ENCODE measurements around the gene HNRNPCL2.
"Not testable (repeated sequence)": the region's sequence is repeated elsewhere in the genome, so short reads cannot be mapped to it uniquely, and the experiment has no call there.

HNRNPCL2 gene

DNA sequence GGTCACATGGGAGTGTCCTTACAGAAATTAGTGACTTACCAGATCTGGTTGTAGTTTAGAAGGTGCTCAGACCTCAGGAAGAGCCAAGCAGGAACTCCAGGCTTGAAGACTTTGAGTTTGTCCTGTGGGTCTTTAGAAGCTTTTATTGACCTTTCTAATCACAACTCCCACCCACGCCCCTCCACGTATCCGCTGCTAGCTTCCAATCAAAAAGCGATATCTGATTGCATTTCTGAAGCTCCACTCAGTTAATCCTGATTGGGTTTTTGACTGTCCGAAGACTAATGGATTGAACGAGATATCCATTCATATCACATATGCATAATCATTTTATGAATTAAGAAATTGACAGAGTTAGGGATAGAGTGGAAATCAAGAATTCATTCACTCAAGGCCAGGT, at the start of gene HNRNPCL2:
Gene HNRNPCL2, minus strand, starts transcription at position 101 of the 400 bp plus-strand sequence. CDS start 454 bp downstream, outside the sequence.
- DNase-seq (ENCODE audit: low read depth), result not testable (repeated sequence)

DNA sequence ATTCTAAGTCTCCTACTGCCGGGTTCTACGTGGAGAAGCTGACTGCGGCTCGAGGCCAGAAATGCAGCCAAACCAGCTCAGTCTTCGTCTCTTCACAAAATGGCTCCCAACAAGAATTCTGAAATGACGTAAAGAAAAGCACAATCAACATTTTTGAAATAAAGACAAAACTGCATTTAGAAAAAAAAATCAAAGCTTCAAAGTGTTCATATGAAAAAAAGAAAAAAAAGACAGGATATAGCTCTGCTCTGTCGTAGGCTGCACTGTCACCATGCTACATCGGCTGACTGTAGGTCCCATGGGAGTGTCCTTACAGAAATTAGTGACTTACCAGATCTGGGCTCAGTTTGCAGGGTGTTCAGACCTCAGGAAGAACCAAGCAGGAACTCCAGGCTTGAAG, 48.9 kb upstream of the HNRNPCL2 start, which contains the start of gene HNRNPCL4:
Gene HNRNPCL4, minus strand, starts transcription at position 101 of the 400 bp plus-strand sequence. CDS start 164 bp downstream, outside the sequence.
- DNase-seq (ENCODE audit: low read depth), result not testable (repeated sequence)

DNA sequence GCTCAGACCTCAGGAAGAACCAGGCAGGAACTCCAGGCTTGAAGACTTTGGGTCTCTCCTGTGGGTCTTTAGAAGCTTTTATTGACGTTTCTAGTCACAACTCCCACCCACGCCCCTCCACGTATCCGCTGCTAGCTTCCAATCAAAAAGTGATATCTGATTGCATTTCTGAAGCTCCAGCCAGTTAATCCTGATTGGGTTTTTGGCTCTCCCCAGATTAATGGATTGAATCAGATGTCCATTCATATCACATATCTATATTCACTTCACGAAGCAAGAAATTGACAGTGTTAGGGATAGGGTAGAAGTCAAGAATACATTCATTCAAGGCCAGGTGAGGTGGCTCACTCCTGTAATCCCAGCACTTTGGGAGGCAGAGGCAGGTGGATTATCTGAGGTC, 39.3 kb upstream of the HNRNPCL2 start, which contains the start of gene PRAMEF26:
Gene PRAMEF26, minus strand, starts transcription at position 101 of the 400 bp plus-strand sequence. CDS start 2,914 bp downstream, outside the sequence.
- not testable (repeated sequence) for DNase-seq (ENCODE audit: low read depth)

DNA sequence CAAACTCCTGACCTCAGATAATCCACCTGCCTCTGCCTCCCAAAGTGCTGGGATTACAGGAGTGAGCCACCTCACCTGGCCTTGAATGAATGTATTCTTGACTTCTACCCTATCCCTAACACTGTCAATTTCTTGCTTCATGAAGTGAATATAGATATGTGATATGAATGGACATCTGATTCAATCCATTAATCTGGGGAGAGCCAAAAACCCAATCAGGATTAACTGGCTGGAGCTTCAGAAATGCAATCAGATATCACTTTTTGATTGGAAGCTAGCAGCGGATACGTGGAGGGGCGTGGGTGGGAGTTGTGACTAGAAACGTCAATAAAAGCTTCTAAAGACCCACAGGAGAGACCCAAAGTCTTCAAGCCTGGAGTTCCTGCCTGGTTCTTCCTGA, 46.2 kb downstream of the HNRNPCL2 start, which contains the start of gene PRAMEF25:
Gene PRAMEF25, plus strand, starts transcription at position 301 of the 400 bp plus-strand sequence. CDS start 2,920 bp downstream, outside the sequence.
- DNase-seq (ENCODE audit: low read depth), result not testable (repeated sequence)
